Suprapubic skin (tissue), 4 donors: ENCODE data around the gene SIL1. TPM values are rescaled to one million over a fixed set of nuclear protein-coding genes. Genes with fewer than 3 reads are reported as not detected.

ENCODE experiments used
- DNase-seq, 2 donors: peaks; one replicate each; pipeline ENCODE4 v3.0.0-alpha.2; 2019; ENCODE audit warnings: low spot score in 2 of 2
- H3K27ac ChIP-seq: fragments of 200-600 bp; sonication (generic); one replicate; pipeline ENCODE4 v1.5.1; 2019
- H3K27me3 ChIP-seq: fragments of 200-600 bp; sonication (generic); one replicate; pipeline ENCODE4 v1.5.1; 2019
- H3K36me3 ChIP-seq: fragments of 200-600 bp; sonication (generic); one replicate; pipeline ENCODE4 v1.5.1; 2019
- H3K4me1 ChIP-seq: fragments of 200-600 bp; sonication (generic); one replicate; pipeline ENCODE4 v1.5.1; 2019
- H3K4me3 ChIP-seq: fragments of 200-600 bp; sonication (generic); one replicate; pipeline ENCODE4 v1.5.1; 2019; ENCODE audit warnings: mild to moderate bottlenecking
- H3K9me3 ChIP-seq: fragments of 200-600 bp; sonication (generic); one replicate; pipeline ENCODE4 v1.5.1; 2019
- EP300 ChIP-seq: sonication (generic); formaldehyde crosslinking; IDR thresholded peaks from one replicate; pipeline ENCODE4 v1.6.1; 2017; ENCODE audit warnings: antibody characterized with exemption
- POLR2A ChIP-seq, 2 donors: fragments of 450-650 bp; IDR thresholded peaks; one replicate each; pipeline ENCODE4 v1.6.1; 2017; ENCODE audit warnings: antibody characterized with exemption in 2 of 2, mild to moderate bottlenecking in 2 of 2, moderate library complexity in 2 of 2
- POLR2AphosphoS5 ChIP-seq, 3 donors: sonication (generic); formaldehyde crosslinking; IDR thresholded peaks; one replicate each; pipeline ENCODE4 v1.6.1; 2017; ENCODE audit warnings: antibody characterized with exemption in 3 of 3
- WGBS: methylation state at CpG from one replicate; pipeline ENCODE4 v1.1.5; 2018; 5-methylcytosine and 5-hydroxymethylcytosine counted together
- total RNA-seq, 4 donors: library from RNA; depleted of rRNA; stranded (reverse); fragments of >200 nt; gene quantifications; one replicate each; pipeline ENCODE4 v1.1.0, GENCODE V29; 2016
- TF ChIP-seq, protein P1 (sequence below), 2 donors: fragments of 200-600 bp in 1 of 2; fragments of 450-650 bp in 1 of 2; sonication (generic) in 1 of 2; IDR thresholded peaks; one replicate each; pipeline ENCODE4 v1.5.1; 2016 to 2019; ENCODE audit warnings: antibody characterized with exemption in 2 of 2, mild to moderate bottlenecking in 1 of 2, moderate library complexity in 1 of 2

The SIL1 gene
- total RNA-seq, 4 donors from 2014 or later = 38.5 to 54.6 (median 41.7) TPM

GRCh38 chr5:139146809-139147482, 51.2 kb downstream of the SIL1 start:
- no peak for DNase-seq
- no peaks in the 10 kb centered on the region for H3K27me3 ChIP-seq
- H3K4me1 ChIP-seq = peaks cover 51% of the 10 kb centered on the region
- no peak overlapping the region for H3K4me3 ChIP-seq
- WGBS = 65% methylated on average over 2 of the region's 2 CpGs
- TF ChIP-seq POLR2A (IDR thresholded peaks at IDR 0.05) = no peak
- no peak for TF ChIP-seq POLR2AphosphoS5 (IDR thresholded peaks at IDR 0.05)
- TF ChIP-seq, protein P1, sequence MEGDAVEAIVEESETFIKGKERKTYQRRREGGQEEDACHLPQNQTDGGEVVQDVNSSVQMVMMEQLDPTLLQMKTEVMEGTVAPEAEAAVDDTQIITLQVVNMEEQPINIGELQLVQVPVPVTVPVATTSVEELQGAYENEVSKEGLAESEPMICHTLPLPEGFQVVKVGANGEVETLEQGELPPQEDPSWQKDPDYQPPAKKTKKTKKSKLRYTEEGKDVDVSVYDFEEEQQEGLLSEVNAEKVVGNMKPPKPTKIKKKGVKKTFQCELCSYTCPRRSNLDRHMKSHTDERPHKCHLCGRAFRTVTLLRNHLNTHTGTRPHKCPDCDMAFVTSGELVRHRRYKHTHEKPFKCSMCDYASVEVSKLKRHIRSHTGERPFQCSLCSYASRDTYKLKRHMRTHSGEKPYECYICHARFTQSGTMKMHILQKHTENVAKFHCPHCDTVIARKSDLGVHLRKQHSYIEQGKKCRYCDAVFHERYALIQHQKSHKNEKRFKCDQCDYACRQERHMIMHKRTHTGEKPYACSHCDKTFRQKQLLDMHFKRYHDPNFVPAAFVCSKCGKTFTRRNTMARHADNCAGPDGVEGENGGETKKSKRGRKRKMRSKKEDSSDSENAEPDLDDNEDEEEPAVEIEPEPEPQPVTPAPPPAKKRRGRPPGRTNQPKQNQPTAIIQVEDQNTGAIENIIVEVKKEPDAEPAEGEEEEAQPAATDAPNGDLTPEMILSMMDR (IDR thresholded peaks at IDR 0.05) = no peak
- TF ChIP-seq EP300 = no peak
- H3K9me3 ChIP-seq = no peaks in the 10 kb centered on the region
- H3K27ac ChIP-seq = peak overlapping the region; percentile 76
- no peaks in the 10 kb centered on the region for H3K36me3 ChIP-seq

DNA sequence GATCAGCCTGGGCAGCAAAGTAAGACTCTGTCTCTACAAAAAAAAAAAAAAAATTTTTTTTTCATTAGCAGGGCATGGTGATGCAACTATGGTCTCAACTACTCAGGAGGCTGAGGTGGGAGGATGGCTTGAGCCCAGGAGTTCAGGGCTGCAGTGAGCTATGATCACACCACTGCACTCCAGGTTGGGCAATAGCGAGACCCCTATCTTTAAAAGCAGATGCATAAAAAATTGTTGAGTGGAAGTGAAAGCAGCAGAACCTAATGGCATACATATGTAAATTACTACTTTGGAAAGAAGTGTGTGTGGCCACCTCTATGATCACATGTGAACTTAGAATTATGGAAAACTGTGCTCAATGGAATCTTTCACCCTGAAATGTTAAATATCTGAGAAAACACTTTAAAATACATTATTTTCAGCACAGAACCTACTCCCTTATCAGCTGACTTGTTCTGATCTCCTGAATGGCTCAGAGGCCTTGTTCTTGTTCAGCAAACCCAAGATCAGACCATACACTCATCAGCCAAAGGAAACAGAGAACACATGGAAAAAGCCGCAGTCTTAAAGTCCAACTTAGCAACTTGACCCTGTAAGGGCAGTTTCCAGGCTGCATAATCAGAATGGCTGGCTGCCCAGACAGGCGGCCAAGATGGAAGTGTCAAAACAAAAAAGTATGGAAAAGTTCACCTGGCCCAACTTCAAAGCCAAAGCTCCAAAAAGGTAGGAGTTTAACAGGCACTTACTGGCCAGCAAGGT, 56.5 kb downstream of the SIL1 start:
- Histone ChIP-seq H3K4me1 (peaks cover 35% of the 10 kb centered on the region), H3K4me3 (no peak overlapping the region), H3K36me3 (no peaks in the 10 kb centered on the region), H3K9me3 (no peaks in the 10 kb centered on the region), H3K27me3 (no peaks in the 10 kb centered on the region), H3K27ac (no peak overlapping the region)
- TF ChIP-seq POLR2A (IDR thresholded peaks at IDR 0.05) = no peak
- TF ChIP-seq POLR2AphosphoS5 (IDR thresholded peaks at IDR 0.05) = no peak
- TF ChIP-seq, protein P1 (IDR thresholded peaks at IDR 0.05) = no peak
- TF ChIP-seq EP300 = no peak
- 57% methylated on average over 3 of the region's 3 CpGs for WGBS
- DNase-seq = no peak

DNA sequence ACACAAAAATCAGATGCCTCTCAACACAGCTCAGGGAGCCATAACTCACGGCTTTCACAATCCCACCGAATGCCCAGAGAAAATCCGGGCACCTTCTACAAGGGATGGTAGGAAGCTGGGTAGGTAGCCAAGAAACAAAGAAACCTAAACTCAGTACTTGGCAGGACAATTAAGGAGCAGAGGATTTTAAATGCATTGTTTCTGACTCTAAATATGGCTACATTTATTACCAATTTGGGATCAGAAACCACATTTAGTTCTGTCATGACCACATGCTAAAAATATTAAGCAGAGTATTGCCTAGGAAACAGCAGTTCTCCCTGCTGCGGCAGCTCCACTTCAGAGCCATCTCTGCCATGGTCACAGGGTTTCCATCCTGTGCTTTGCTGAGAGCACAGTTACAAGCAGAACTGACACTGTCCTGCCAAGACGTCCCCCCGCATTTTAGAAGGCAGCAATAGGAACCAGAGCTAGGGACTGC, 57.5 kb downstream of the SIL1 start:
- no peak overlapping the region for H3K4me3 ChIP-seq
- WGBS = 35% methylated on average over 6 of the region's 6 CpGs
- H3K27ac ChIP-seq = no peak overlapping the region
- peaks cover 34% of the 10 kb centered on the region for H3K4me1 ChIP-seq
- no peak for DNase-seq
- no peaks in the 10 kb centered on the region for H3K36me3 ChIP-seq
- TF ChIP-seq POLR2A (IDR thresholded peaks at IDR 0.05) (no peak), POLR2AphosphoS5 (IDR thresholded peaks at IDR 0.05) (no peak), EP300 (no peak)
- TF ChIP-seq, protein P1 (IDR thresholded peaks at IDR 0.05) = no peak
- no peaks in the 10 kb centered on the region for H3K9me3 ChIP-seq
- no peaks in the 10 kb centered on the region for H3K27me3 ChIP-seq

DNA sequence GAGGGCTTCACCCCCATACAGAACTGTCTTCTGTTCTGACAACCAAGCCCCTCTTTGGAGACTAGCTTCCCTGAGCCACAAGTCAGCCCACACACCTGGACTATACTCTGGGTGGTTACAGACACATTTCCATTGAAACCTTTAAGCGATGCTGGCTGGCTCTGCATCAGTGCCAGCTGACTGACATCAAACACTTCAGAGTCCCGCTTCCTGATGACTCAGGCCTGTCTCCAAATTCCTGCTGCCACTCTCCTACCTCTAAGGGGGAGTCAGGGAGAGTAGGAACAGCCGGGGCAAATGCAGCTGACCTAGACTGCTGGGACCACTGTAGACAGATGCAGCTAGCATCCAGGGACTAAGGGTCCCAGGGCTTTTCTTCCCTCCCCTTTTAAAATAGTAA, 59.4 kb downstream of the SIL1 start:
- H3K36me3 ChIP-seq = no peaks in the 10 kb centered on the region

More for the DNA sequence above, 59.4 kb downstream of the SIL1 start:
- H3K27ac ChIP-seq = no peak overlapping the region
- 15% methylated on average over 3 of the region's 3 CpGs for WGBS
- no peak for DNase-seq
- H3K9me3 ChIP-seq = no peaks in the 10 kb centered on the region
- H3K27me3 ChIP-seq = no peaks in the 10 kb centered on the region
- peaks cover 34% of the 10 kb centered on the region for H3K4me1 ChIP-seq
- TF ChIP-seq EP300 (no peak), POLR2AphosphoS5 (IDR thresholded peaks at IDR 0.05) (no peak), POLR2A (IDR thresholded peaks at IDR 0.05) (no peak)
- TF ChIP-seq, protein P1 (IDR thresholded peaks at IDR 0.05) = no peak
- H3K4me3 ChIP-seq = no peak overlapping the region
